Measurements from ENCODE around the gene ANTXRL.

DNA sequence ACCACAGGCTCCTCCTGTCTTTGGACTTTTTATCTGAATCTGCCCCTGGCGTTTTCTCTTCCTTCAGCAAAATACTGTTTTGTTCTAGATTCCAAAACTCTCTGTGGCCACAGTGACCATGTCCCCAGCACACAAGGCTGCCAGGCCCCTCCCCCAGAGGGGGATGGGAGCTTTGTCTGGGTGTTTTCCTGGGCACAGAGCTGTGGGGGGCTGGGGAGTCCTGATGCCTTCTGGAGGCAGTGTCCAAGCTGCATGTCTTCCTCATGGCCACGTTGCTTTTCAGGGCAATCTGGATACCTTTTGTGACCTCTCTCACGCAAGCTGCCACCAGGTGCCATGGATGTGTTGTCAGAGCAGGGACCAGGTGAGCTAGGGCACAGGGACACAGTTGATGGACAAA is 26.2 kb downstream of the ANTXRL start:
- TF ChIP-seq FOXM1 (IDR thresholded peaks at IDR 0.05; ENCODE audit: low read depth), result no peak
- no peak for TF ChIP-seq POLR2AphosphoS5 (IDR thresholded peaks at IDR 0.05; ENCODE audit: low read depth, low read length)
- no peak for TF ChIP-seq CHD2 (IDR thresholded peaks at IDR 0.05; ENCODE audit: low read length, partially characterized antibody)
- TF ChIP-seq TEAD4 (IDR thresholded peaks at IDR 0.05; ENCODE audit: borderline replicate concordance, insufficient read depth), result no peak
- no peak for TF ChIP-seq CTCF (IDR thresholded peaks at IDR 0.05)
- TF ChIP-seq, protein P1, sequence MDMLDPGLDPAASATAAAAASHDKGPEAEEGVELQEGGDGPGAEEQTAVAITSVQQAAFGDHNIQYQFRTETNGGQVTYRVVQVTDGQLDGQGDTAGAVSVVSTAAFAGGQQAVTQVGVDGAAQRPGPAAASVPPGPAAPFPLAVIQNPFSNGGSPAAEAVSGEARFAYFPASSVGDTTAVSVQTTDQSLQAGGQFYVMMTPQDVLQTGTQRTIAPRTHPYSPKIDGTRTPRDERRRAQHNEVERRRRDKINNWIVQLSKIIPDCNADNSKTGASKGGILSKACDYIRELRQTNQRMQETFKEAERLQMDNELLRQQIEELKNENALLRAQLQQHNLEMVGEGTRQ (IDR thresholded peaks at IDR 0.05; ENCODE audit: borderline replicate concordance, low read depth, low read length), result no peak
